Activated T-helper 2 cell treated with anti-CD3 and anti-CD28 coated beads, Interferon-gamma antibody, Interleukin-2, Interleukin-4, amounts not matched to agents 10 μg/mL and 5 μg/mL and 100 μg/mL, durations not matched to agents 14 hours and 24 hours and 36 hours (primary cell): Measurements from ENCODE around the gene MLLT3. TPM values are rescaled to one million over a fixed set of nuclear protein-coding genes. Genes with fewer than 3 reads are reported as not detected.

ENCODE experiments used
- DNase-seq: peaks from one replicate; pipeline ENCODE4 v3.0.0; 2021; ENCODE audit warnings: low spot score
- H3K27ac Mint-ChIP-seq: one replicate; pipeline ENCODE4 v1.8.0; 2021; ENCODE audit warnings: mixed read lengths
- H3K27me3 Mint-ChIP-seq: one replicate; pipeline ENCODE4 v1.8.0; 2021; ENCODE audit warnings: low read depth, mixed read lengths
- H3K36me3 Mint-ChIP-seq: one replicate; pipeline ENCODE4 v1.8.0; 2021; ENCODE audit warnings: low read depth, mixed read lengths
- H3K4me1 Mint-ChIP-seq: one replicate; pipeline ENCODE4 v1.8.0; 2021; ENCODE audit warnings: low read depth, mixed read lengths
- H3K4me3 Mint-ChIP-seq: one replicate; pipeline ENCODE4 v1.8.0; 2021; ENCODE audit warnings: low read depth, mild to moderate bottlenecking, moderate library complexity, mixed read lengths
- H3K9me3 Mint-ChIP-seq: one replicate; pipeline ENCODE4 v1.8.0; 2021; ENCODE audit warnings: mixed read lengths
- intact Hi-C: fragments of 100-400 bp; cut with micrococcal nuclease; formaldehyde crosslinking; loops from one replicate; pipeline ENCODE4 v1.15.1; 2023
- total RNA-seq: library from RNA; stranded (reverse); gene quantifications from 2 replicates; pipeline ENCODE4 v1.2.3, GENCODE V29; 2022

MLLT3 gene
- total RNA-seq, 1 donor from 2014 or later, result 22.4 TPM

DNA sequence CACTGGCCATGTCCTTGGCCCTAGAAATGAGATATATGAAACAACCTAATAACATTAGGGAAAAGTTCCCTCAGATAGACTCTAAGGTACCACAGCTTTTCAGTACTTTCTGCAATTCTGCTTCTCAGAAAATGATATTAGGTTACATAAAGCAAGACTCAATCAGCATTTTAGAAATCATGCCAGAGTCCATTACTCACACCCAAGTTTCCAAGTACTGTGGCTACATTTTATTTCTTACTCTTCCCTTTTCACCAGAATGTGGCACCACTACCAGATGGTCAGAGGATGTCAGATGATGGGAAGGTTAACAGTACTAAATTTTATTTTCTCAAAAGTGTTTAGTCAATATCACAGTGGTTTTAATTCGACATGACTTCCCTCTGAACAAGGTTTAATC is 217.2 kb downstream of the MLLT3 start:
- H3K27me3 Mint-ChIP-seq, result no peaks in the 10 kb centered on the region
- peaks cover 29% of the 10 kb centered on the region for H3K36me3 Mint-ChIP-seq
- H3K27ac Mint-ChIP-seq, result no peak overlapping the region
- H3K4me1 Mint-ChIP-seq, result peaks cover 32% of the 10 kb centered on the region
- intact Hi-C loops, result no loop called here
- no peak overlapping the region for H3K4me3 Mint-ChIP-seq
- DNase-seq, result no peak
- no peaks in the 10 kb centered on the region for H3K9me3 Mint-ChIP-seq

DNA sequence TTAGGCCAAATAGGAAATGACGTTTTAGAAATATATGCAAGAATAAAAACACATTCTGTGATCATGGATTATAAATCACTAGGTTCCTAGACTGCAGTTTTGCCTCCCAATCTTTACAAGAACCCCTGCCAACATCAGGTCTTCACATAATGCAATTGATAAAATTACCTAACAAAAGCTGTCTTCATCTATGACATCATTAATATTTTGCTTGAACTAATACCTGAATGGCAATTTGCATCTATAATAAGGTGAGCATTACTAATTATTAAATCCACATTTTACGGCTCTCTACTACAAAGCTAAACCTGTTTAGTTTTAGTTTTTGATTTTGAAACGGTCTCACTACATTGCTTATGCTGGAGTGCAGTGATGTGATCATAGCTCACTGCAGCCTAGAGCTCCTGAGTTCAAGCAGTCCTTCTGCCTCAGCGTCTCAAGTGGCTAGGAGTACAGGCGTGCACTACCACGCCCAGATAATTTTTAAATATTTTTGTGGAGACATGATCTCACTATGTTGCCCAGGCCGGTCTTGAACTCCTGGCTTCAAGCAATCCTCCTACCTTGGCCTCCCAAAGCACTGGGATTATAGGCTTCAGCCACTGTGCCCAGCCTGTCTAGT is 218.0 kb downstream of the MLLT3 start:
- no peak overlapping the region for H3K4me3 Mint-ChIP-seq
- H3K27me3 Mint-ChIP-seq, result no peaks in the 10 kb centered on the region
- intact Hi-C loops, result no loop called here
- H3K4me1 Mint-ChIP-seq, result peaks cover 35% of the 10 kb centered on the region
- H3K36me3 Mint-ChIP-seq, result peaks cover 37% of the 10 kb centered on the region
- no peak overlapping the region for H3K27ac Mint-ChIP-seq
- no peak for DNase-seq
- H3K9me3 Mint-ChIP-seq, result no peaks in the 10 kb centered on the region

DNA sequence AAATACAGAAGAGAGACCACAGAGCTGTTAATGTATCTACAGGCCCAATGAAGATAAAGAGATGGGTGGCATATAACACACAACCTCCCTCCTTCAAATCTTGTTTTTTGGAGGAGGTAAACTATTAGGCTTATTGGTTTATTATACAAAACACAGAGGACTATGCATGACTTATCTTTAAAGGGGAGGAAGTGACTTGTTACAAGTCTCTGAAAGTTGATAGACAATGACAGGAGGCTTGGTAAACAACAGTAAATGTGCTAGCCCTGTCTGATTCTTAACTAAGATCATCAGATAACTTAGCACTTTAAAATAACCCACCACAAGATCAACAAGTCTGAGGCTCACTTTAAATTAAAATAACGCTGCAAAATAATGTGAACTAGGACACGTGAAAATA is 219.0 kb downstream of the MLLT3 start:
- H3K4me1 Mint-ChIP-seq, result peaks cover 31% of the 10 kb centered on the region
- no peak overlapping the region for H3K27ac Mint-ChIP-seq
- H3K4me3 Mint-ChIP-seq, result no peak overlapping the region
- no peak for DNase-seq
- no peaks in the 10 kb centered on the region for H3K9me3 Mint-ChIP-seq
- H3K27me3 Mint-ChIP-seq, result no peaks in the 10 kb centered on the region
- intact Hi-C loops, result no loop called here
- peaks cover 31% of the 10 kb centered on the region for H3K36me3 Mint-ChIP-seq

DNA sequence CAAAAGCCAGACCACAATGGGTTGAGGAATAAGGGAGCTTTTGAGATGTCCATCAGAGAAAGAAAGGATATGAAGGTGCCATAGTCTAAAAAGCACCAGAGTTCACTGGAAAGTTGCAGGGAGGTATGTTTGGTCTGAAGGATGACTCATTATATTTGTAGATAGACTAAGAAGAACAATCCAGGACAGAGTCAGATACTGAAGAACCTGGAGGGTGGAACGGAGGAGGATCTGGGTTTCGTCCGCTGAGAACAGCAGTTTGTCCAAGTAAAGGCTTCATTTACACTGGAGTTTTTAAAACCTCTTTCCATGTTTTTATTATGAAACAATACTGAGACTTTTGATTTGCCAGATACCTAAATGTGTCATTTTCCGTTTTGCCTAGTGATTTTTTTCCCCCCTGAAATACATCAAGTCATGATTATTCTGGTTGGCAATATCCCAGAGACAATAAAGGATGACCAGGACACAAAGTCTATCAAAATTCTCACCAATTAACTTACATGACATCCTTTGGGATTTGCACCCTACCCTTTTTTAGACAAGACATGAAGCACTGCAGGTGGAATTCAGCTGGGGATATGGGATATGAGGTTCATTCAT is 219.9 kb downstream of the MLLT3 start:
- Mint-ChIP-seq H3K27me3 (no peaks in the 10 kb centered on the region), H3K4me1 (peaks cover 31% of the 10 kb centered on the region), H3K9me3 (no peaks in the 10 kb centered on the region), H3K36me3 (peaks cover 29% of the 10 kb centered on the region), H3K27ac (no peak overlapping the region), H3K4me3 (no peak overlapping the region)
- intact Hi-C loops, result no loop called here
- no peak for DNase-seq

DNA sequence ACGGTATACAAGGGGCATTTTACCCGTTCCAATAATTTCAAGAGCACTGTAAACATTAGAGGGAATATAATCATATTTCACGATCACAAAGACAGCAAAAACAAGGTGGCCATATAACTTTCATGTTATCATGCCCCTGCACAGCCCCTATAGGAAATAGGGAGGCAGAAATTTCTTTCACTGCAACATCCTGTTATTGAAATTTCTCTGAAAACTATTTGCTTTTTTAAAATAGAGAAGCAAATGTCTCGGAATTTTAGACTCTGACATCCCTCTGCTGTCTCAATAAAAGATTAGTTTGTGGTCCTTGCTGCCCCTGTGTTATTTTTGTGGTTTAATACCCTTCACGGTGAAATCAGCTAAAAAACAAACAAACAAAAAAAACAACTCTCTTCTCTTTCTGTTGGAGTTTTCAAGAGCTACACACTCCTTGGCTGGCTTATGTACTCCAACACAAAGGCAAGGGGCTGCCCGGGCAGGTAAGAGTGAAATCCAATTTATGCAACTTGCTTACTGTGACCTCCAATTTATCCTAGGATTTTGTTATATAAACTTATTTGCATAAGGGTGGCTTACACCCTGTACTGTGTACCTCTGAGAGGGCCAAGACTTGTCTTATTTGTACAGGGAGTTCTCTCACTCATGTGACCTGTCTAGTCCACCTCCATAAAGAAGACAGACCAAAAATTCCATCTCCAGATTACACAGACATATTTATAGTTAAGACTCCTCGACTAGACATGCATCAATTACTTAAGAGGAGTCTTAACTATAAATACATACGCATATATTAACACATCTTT is 223.6 kb downstream of the MLLT3 start:
- H3K4me3 Mint-ChIP-seq, result no peak overlapping the region
- H3K9me3 Mint-ChIP-seq, result no peaks in the 10 kb centered on the region
- H3K36me3 Mint-ChIP-seq, result peaks cover 27% of the 10 kb centered on the region
- no peak for DNase-seq
- intact Hi-C loops, result no loop called here
- no peaks in the 10 kb centered on the region for H3K27me3 Mint-ChIP-seq
- H3K27ac Mint-ChIP-seq, result no peak overlapping the region
- H3K4me1 Mint-ChIP-seq, result peaks cover 41% of the 10 kb centered on the region

DNA sequence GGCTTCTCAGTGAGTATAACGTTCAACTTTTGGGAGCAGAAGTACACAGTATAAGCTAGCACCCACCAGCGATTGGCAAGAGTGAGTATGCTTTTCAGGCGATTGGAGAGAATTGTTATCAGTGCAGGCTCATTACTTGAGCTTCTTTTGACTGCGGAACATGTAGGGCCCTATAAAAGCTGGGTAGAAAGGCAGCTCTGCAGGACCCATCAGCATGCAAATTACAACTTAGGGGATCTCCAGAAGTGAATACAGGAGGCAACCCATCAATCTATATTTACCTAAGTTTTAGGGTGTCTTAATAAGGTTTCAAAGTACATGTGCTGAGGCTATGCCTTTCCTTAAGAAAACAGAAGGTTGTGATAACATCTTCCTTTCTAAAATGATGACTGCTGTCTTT is 225.0 kb downstream of the MLLT3 start:
- Mint-ChIP-seq H3K9me3 (no peaks in the 10 kb centered on the region), H3K4me1 (peaks cover 31% of the 10 kb centered on the region), H3K27ac (no peak overlapping the region), H3K4me3 (no peak overlapping the region), H3K36me3 (peaks cover 24% of the 10 kb centered on the region), H3K27me3 (no peaks in the 10 kb centered on the region)
- intact Hi-C loops, result no loop called here
- DNase-seq, result no peak

DNA sequence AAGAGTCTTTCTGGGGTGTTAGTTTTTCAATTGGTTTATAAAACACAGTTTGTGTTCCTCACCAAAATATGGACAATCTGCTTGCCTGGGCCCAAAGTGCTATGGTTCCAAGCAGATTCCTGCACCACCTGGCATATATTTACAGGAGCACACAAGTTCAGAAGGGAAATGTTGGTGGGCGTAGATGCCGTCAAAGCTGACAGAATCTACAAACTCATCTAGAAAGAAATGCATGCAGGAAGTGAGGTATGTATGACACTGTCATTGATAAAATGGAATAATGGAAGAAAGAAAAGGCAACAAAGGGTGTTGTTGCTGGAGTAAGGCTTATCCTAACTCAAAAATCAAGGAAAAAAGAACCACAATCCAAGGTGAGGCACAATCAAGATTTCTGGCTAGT is 225.8 kb downstream of the MLLT3 start:
- H3K9me3 Mint-ChIP-seq, result no peaks in the 10 kb centered on the region
- H3K4me3 Mint-ChIP-seq, result no peak overlapping the region
- no peak overlapping the region for H3K27ac Mint-ChIP-seq
- intact Hi-C loops, result no loop called here
- peaks cover 18% of the 10 kb centered on the region for H3K36me3 Mint-ChIP-seq
- no peaks in the 10 kb centered on the region for H3K27me3 Mint-ChIP-seq
- no peak for DNase-seq
- H3K4me1 Mint-ChIP-seq, result peaks cover 25% of the 10 kb centered on the region

DNA sequence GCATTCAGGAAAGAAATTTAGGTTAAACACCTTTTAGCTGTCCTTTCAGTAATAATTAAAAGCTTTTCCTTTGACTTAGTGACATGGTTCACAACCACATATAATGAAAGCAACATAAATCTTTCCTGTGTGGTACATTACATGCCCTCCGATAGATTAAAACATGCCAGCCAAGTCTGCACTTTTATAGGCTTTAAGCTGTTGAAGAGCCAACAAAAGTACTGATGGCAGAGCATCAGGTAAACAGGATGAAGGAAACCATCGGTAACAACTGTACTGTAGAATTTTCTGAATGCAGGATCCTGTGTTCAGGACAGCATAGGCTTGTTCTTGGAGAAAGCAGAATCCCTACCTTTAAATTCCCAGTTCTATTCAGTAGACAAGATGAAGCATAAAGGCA is 226.6 kb downstream of the MLLT3 start:
- no peaks in the 10 kb centered on the region for H3K9me3 Mint-ChIP-seq
- no peak for DNase-seq
- peaks cover 15% of the 10 kb centered on the region for H3K36me3 Mint-ChIP-seq
- H3K27me3 Mint-ChIP-seq, result no peaks in the 10 kb centered on the region
- intact Hi-C loops, result no loop called here
- H3K4me1 Mint-ChIP-seq, result peaks cover 23% of the 10 kb centered on the region
- no peak overlapping the region for H3K27ac Mint-ChIP-seq
- no peak overlapping the region for H3K4me3 Mint-ChIP-seq

DNA sequence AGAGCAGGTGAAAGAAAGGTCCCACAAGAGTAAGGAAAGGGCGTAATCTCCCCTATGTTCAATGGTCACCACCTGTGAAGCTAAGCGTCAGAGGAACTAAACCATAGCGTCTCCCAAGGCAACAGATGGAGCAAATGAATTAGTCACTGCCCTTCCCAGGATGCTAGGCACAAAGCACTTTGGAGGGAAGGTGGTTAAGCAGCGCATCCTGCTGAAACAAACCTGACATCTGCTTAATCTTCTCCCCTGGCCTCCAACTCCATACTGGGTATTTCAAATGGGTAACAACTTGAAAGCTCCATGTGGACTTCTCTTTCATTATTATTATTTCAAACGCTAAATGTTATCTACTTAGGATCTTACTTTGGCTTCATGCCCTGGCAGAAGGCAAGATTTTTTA is 227.3 kb downstream of the MLLT3 start:
- H3K4me1 Mint-ChIP-seq, result peaks cover 22% of the 10 kb centered on the region
- H3K9me3 Mint-ChIP-seq, result no peaks in the 10 kb centered on the region
- intact Hi-C loops, result no loop called here
- no peak overlapping the region for H3K27ac Mint-ChIP-seq
- no peak overlapping the region for H3K4me3 Mint-ChIP-seq
- H3K36me3 Mint-ChIP-seq, result peaks cover 19% of the 10 kb centered on the region
- DNase-seq, result no peak
- H3K27me3 Mint-ChIP-seq, result no peaks in the 10 kb centered on the region

DNA sequence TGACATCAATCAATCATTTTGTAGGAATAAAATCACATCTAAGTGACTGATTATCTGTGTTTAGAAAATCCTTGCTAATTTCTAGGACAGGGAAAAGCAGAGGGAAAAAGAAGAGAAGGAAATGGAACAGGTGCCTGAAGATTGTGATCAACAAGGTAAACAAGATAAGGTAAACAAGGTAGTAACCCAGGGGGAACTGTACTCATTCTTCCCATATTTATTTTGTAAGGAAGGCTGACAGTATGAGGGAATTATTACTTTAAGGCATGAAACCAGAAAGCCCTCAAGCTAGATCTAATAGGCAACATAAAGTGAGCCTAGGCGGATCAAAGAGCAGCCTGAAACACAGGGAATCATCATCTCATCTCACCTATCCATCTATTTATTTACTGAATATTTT is 231.1 kb downstream of the MLLT3 start:
- DNase-seq, result no peak
- H3K27me3 Mint-ChIP-seq, result no peaks in the 10 kb centered on the region
- H3K36me3 Mint-ChIP-seq, result peaks cover 21% of the 10 kb centered on the region
- peaks cover 5% of the 10 kb centered on the region for H3K4me1 Mint-ChIP-seq
- H3K9me3 Mint-ChIP-seq, result no peaks in the 10 kb centered on the region
- no peak overlapping the region for H3K4me3 Mint-ChIP-seq
- H3K27ac Mint-ChIP-seq, result no peak overlapping the region
- intact Hi-C loops, result no loop called here

DNA sequence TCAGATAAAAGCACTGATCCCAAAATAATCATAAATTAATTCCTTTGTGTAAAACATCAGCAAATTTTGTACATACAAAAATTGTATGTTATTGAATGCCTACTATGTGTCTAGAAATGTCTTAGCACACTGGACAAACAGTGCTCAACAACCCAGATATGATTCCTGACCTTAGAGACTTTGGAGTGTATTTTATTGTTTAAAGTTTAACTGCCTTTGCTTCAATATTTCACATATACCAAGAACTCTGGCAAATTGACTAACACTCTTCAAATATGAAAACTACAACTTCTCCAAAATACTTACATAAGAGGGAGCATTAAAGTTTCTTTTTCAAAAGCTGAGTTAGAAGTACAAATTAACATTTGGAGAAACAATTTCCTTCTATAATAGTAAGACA is 231.9 kb downstream of the MLLT3 start:
- Mint-ChIP-seq H3K4me1 (no peaks in the 10 kb centered on the region), H3K36me3 (peaks cover 19% of the 10 kb centered on the region), H3K27me3 (no peaks in the 10 kb centered on the region)

DNA sequence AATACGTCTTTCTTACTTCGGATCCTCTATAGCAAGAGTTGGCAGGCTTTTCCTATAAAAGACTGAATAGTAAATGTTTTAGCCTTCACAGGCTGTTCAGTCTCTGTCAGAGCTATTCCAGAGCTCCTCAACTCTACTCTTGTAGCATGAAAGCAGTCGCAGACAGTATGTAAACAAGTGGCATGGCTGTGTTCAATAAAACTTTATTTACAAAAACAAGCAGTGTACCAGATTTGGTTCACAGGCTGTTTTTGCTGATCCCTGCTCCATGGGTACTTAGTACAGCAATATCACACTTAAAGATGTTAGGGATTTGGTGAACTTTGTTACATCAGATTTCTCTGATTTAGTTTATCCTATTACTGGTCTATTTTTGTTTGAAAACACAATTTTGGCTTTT is 235.2 kb downstream of the MLLT3 start:
- intact Hi-C loops, result no loop called here
- H3K27me3 Mint-ChIP-seq, result no peaks in the 10 kb centered on the region
- H3K4me3 Mint-ChIP-seq, result no peak overlapping the region

More for the DNA sequence above, 231.9 kb downstream of the MLLT3 start:
- H3K4me3 Mint-ChIP-seq, result no peak overlapping the region
- intact Hi-C loops, result no loop called here
- DNase-seq, result no peak
- no peaks in the 10 kb centered on the region for H3K9me3 Mint-ChIP-seq
- no peak overlapping the region for H3K27ac Mint-ChIP-seq

DNA sequence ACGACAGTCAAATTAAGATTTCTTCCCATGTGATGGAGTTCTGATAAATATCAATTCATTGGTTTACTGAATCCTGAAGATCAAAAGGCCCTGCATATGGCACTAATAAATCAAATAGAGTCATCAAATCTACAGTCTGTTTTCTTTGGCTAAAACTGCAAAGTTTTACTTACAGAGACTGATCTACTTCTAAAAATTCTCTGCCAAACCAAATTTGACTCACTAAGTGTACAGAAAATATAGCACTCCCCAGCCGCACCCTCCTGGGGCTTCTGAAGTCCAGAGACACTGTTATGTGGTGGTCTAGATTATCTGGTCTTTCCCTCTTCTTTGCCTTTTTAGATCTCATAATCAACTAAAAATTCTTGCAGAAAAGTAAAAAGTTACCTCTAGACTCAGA is 237.7 kb downstream of the MLLT3 start:
- intact Hi-C loops, result no loop called here
- peaks cover 15% of the 10 kb centered on the region for H3K4me1 Mint-ChIP-seq

More for the DNA sequence above, 235.2 kb downstream of the MLLT3 start:
- peaks cover 14% of the 10 kb centered on the region for H3K4me1 Mint-ChIP-seq
- peaks cover 19% of the 10 kb centered on the region for H3K36me3 Mint-ChIP-seq
- DNase-seq, result no peak
- H3K27ac Mint-ChIP-seq, result no peak overlapping the region
- H3K9me3 Mint-ChIP-seq, result no peaks in the 10 kb centered on the region

More for the DNA sequence above, 237.7 kb downstream of the MLLT3 start:
- H3K27ac Mint-ChIP-seq, result no peak overlapping the region
- DNase-seq, result no peak
- H3K36me3 Mint-ChIP-seq, result peaks cover 16% of the 10 kb centered on the region
- no peak overlapping the region for H3K4me3 Mint-ChIP-seq
- H3K9me3 Mint-ChIP-seq, result no peaks in the 10 kb centered on the region
- no peaks in the 10 kb centered on the region for H3K27me3 Mint-ChIP-seq
